ENCODE measurements around the gene ZBBX.

Gene ZBBX

GRCh38 chr3:167354751-167355150, 25.3 kb downstream of the ZBBX start:
- Mint-ChIP-seq H3K36me3 (ENCODE audit: low read depth) (no peaks in the 10 kb centered on the region), H3K9me3 (no peaks in the 10 kb centered on the region), H3K4me3 (no peak overlapping the region), H3K27me3 (no peaks in the 10 kb centered on the region), H3K4me1 (ENCODE audit: low read depth) (no peaks in the 10 kb centered on the region), H3K27ac (no peak overlapping the region)
- intact Hi-C loops (cut with micrococcal nuclease): no loop called here

GRCh38 chr3:167350245-167350862, 29.7 kb downstream of the ZBBX start:
- Mint-ChIP-seq H3K36me3 (ENCODE audit: low read depth) (no peaks in the 10 kb centered on the region), H3K27ac (no peak overlapping the region), H3K27me3 (no peaks in the 10 kb centered on the region), H3K4me1 (ENCODE audit: low read depth) (no peaks in the 10 kb centered on the region), H3K9me3 (no peaks in the 10 kb centered on the region), H3K4me3 (no peak overlapping the region)
- intact Hi-C loops (cut with micrococcal nuclease): loop anchor here (2.0 kb wide), 1 partner anchor 1496 kb away; no protein-coding TSS in a partner anchor

- H3K4me1 Mint-ChIP-seq (ENCODE audit: low read depth): no peaks in the 10 kb centered on the region
- H3K27ac Mint-ChIP-seq: no peak overlapping the region
- H3K9me3 Mint-ChIP-seq: no peaks in the 10 kb centered on the region
- no peaks in the 10 kb centered on the region for H3K27me3 Mint-ChIP-seq
- intact Hi-C loops (cut with micrococcal nuclease): loop anchor here (5.0 to 10.0 kb wide), 2 partner anchors 511 to 1334 kb away; no protein-coding TSS in a partner anchor
- H3K4me3 Mint-ChIP-seq: no peak overlapping the region
- H3K36me3 Mint-ChIP-seq (ENCODE audit: low read depth): no peaks in the 10 kb centered on the region
Observed at GRCh38 chr3:167346171-167346570, 33.9 kb downstream of the ZBBX start.

GRCh38 chr3:167330993-167331785, 48.9 kb downstream of the ZBBX start:
- Mint-ChIP-seq H3K4me1 (ENCODE audit: low read depth) (peaks cover 8% of the 10 kb centered on the region), H3K4me3 (no peak overlapping the region), H3K36me3 (ENCODE audit: low read depth) (no peaks in the 10 kb centered on the region), H3K27ac (no peak overlapping the region), H3K9me3 (peaks cover 22% of the 10 kb centered on the region), H3K27me3 (no peaks in the 10 kb centered on the region)
- intact Hi-C loops (cut with micrococcal nuclease): no loop called here

- Mint-ChIP-seq H3K27me3 (no peaks in the 10 kb centered on the region), H3K36me3 (ENCODE audit: low read depth) (no peaks in the 10 kb centered on the region), H3K27ac (no peak overlapping the region), H3K4me3 (no peak overlapping the region), H3K9me3 (peaks cover 34% of the 10 kb centered on the region), H3K4me1 (ENCODE audit: low read depth) (peaks cover 6% of the 10 kb centered on the region)
- intact Hi-C loops (cut with micrococcal nuclease): no loop called here
Observed at GRCh38 chr3:167323572-167323971, 56.5 kb downstream of the ZBBX start.

GRCh38 chr3:167318996-167319615, 61.0 kb downstream of the ZBBX start:
- no peak overlapping the region for H3K4me3 Mint-ChIP-seq
- no peaks in the 10 kb centered on the region for H3K36me3 Mint-ChIP-seq (ENCODE audit: low read depth)
- H3K4me1 Mint-ChIP-seq (ENCODE audit: low read depth): peaks cover 6% of the 10 kb centered on the region
- peaks cover 16% of the 10 kb centered on the region for H3K9me3 Mint-ChIP-seq
- no peak overlapping the region for H3K27ac Mint-ChIP-seq
- no peaks in the 10 kb centered on the region for H3K27me3 Mint-ChIP-seq
- intact Hi-C loops (cut with micrococcal nuclease): no loop called here

GRCh38 chr3:167318306-167318705, 61.8 kb downstream of the ZBBX start:
- intact Hi-C loops (cut with micrococcal nuclease): no loop called here
- no peak overlapping the region for H3K4me3 Mint-ChIP-seq
- H3K36me3 Mint-ChIP-seq (ENCODE audit: low read depth): no peaks in the 10 kb centered on the region
- peaks cover 6% of the 10 kb centered on the region for H3K4me1 Mint-ChIP-seq (ENCODE audit: low read depth)
- H3K27me3 Mint-ChIP-seq: no peaks in the 10 kb centered on the region
- H3K9me3 Mint-ChIP-seq: peaks cover 14% of the 10 kb centered on the region
- H3K27ac Mint-ChIP-seq: no peak overlapping the region

GRCh38 chr3:167306319-167306718, 73.8 kb downstream of the ZBBX start:
- Mint-ChIP-seq H3K36me3 (ENCODE audit: low read depth) (no peaks in the 10 kb centered on the region), H3K27ac (no peak overlapping the region), H3K4me1 (ENCODE audit: low read depth) (no peaks in the 10 kb centered on the region), H3K4me3 (no peak overlapping the region), H3K9me3 (peaks cover 13% of the 10 kb centered on the region), H3K27me3 (no peaks in the 10 kb centered on the region)
- intact Hi-C loops (cut with micrococcal nuclease): no loop called here

- intact Hi-C loops (cut with micrococcal nuclease): no loop called here
- no peak overlapping the region for H3K27ac Mint-ChIP-seq
- H3K36me3 Mint-ChIP-seq (ENCODE audit: low read depth): no peaks in the 10 kb centered on the region
- H3K27me3 Mint-ChIP-seq: no peaks in the 10 kb centered on the region
- H3K9me3 Mint-ChIP-seq: peaks cover 11% of the 10 kb centered on the region
- H3K4me3 Mint-ChIP-seq: no peak overlapping the region
- no peaks in the 10 kb centered on the region for H3K4me1 Mint-ChIP-seq (ENCODE audit: low read depth)
Observed at GRCh38 chr3:167305340-167305890, 74.7 kb downstream of the ZBBX start.

- Mint-ChIP-seq H3K27me3 (no peaks in the 10 kb centered on the region), H3K9me3 (no peaks in the 10 kb centered on the region), H3K36me3 (ENCODE audit: low read depth) (no peaks in the 10 kb centered on the region), H3K27ac (no peak overlapping the region), H3K4me1 (ENCODE audit: low read depth) (no peaks in the 10 kb centered on the region), H3K4me3 (no peak overlapping the region)
- intact Hi-C loops (cut with micrococcal nuclease): no loop called here
Observed at GRCh38 chr3:167304077-167304476, 76.0 kb downstream of the ZBBX start.

GRCh38 chr3:167302678-167303077, 77.4 kb downstream of the ZBBX start:
- Mint-ChIP-seq H3K36me3 (ENCODE audit: low read depth) (no peaks in the 10 kb centered on the region), H3K27me3 (no peaks in the 10 kb centered on the region), H3K27ac (no peak overlapping the region), H3K4me1 (ENCODE audit: low read depth) (no peaks in the 10 kb centered on the region), H3K9me3 (no peaks in the 10 kb centered on the region), H3K4me3 (no peak overlapping the region)
- intact Hi-C loops (cut with micrococcal nuclease): no loop called here

GRCh38 chr3:167300207-167300606, 79.9 kb downstream of the ZBBX start:
- no peak overlapping the region for H3K27ac Mint-ChIP-seq
- H3K9me3 Mint-ChIP-seq: no peaks in the 10 kb centered on the region
- no peak overlapping the region for H3K4me3 Mint-ChIP-seq
- H3K27me3 Mint-ChIP-seq: no peaks in the 10 kb centered on the region
- no peaks in the 10 kb centered on the region for H3K36me3 Mint-ChIP-seq (ENCODE audit: low read depth)
- no peaks in the 10 kb centered on the region for H3K4me1 Mint-ChIP-seq (ENCODE audit: low read depth)
- intact Hi-C loops (cut with micrococcal nuclease): no loop called here

- Mint-ChIP-seq H3K4me3 (no peak overlapping the region), H3K9me3 (no peaks in the 10 kb centered on the region), H3K27ac (no peak overlapping the region), H3K4me1 (ENCODE audit: low read depth) (no peaks in the 10 kb centered on the region), H3K27me3 (no peaks in the 10 kb centered on the region), H3K36me3 (ENCODE audit: low read depth) (no peaks in the 10 kb centered on the region)
- intact Hi-C loops (cut with micrococcal nuclease): no loop called here
Observed at GRCh38 chr3:167289435-167289834, 90.7 kb downstream of the ZBBX start.

- H3K9me3 Mint-ChIP-seq: no peaks in the 10 kb centered on the region
- no peak overlapping the region for H3K4me3 Mint-ChIP-seq
- no peaks in the 10 kb centered on the region for H3K36me3 Mint-ChIP-seq (ENCODE audit: low read depth)
- no peaks in the 10 kb centered on the region for H3K27me3 Mint-ChIP-seq
- H3K4me1 Mint-ChIP-seq (ENCODE audit: low read depth): no peaks in the 10 kb centered on the region
- no peak overlapping the region for H3K27ac Mint-ChIP-seq
- intact Hi-C loops (cut with micrococcal nuclease): no loop called here
Observed at GRCh38 chr3:167288737-167289136, 91.4 kb downstream of the ZBBX start.

Data from dendritic cell treated with granulocyte-macrophage colony-stimulating factor and Interleukin-4, amounts not matched to agents 40 ng/mL and 50 ng/mL, for 4 days (primary cell).